HG03108 (cell line): ENCODE data around the gene OR7G3.

Experiments
- ATAC-seq: cut with Tn5 transposase; IDR thresholded peaks from one replicate; pipeline ENCODE4 v1.9.1; 2021; ENCODE audit warnings: moderate library complexity; ENCODE audit not compliant: unreplicated experiment

OR7G3 gene

GRCh38 chr19:9126900-9127405, at the start of gene OR7G3:
TSS of gene OR7G3 (minus strand) at chr19:9126950. CDS start at chr19:9126950, 0 bp downstream.
- ATAC-seq = no peak

GRCh38 chr19:9175326-9175725, 48.6 kb upstream of the OR7G3 start:
- no peak for ATAC-seq

DNA sequence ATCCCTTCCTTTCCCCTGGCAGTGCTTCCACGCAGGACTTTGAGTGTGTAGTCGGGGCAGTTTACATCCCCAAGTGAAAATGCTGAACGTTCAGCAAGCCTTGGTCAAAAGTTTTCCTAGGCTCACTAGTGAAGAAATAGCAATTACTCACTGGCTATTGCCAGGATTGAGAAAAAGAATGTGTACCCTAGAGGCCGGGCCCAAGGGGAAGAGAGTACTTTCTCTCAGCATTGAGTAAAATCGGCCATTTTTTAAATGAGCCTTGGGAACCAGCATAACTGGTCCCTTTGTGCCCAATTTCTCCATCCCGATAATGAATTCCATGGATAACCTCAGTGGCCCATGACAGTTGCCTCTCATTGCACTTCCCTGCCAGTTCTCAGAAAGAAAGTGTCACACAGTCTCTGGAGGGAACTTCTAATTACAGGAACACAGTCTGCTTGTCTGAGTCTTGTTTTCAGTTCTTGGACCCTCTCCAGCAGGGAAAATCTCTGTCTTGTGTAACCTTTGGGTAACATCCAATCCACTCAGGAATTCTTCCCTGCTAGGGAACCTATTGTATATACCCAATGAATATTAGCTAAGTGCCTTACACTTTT, 44.7 kb upstream of the OR7G3 start:
- no peak for ATAC-seq

DNA sequence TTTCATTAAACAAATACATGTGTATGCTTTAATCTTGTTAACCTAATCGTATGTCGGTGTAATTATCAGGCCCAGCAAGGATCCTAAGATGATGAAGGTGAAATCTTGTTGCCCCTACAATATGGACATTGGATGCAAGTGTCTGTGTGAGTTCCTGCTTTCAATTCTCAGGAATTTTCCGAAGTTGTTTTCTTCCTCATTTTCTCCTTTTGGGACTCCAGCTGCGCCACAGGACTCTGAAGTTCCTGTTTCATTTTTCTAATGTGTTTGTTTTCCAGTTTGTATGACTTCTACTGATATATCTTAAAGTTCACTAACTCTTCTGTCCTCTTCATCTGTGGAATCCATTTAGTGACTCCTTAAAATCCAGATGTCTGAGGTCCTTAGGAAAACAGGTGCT, 40.1 kb upstream of the OR7G3 start:
- no peak for ATAC-seq

- ATAC-seq = no peak
Observed at GRCh38 chr19:9165261-9165660, 38.5 kb upstream of the OR7G3 start.

DNA sequence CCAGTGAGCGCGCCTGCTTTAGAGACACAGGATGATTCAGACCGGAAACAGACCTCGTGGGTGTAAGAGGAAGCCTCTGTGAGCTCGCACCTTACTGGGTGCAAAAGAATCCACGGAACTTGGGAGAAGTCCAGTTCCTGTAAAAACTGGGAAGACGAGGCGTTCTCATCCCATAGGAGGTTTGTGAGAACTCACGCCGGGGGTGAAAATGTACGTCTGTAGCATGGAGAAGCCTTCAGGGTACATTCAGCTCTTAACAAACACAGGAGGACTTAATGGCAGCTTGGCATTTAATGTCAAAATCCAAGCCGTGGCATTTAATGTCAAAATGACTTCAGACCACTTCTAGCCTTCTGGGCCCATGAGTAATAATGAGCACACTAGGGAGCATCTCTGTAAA, 34.7 kb upstream of the OR7G3 start:
- no peak for ATAC-seq

- ATAC-seq = no peak
Observed at GRCh38 chr19:9159891-9160290, 33.1 kb upstream of the OR7G3 start.

GRCh38 chr19:9156304-9156703, 29.6 kb upstream of the OR7G3 start:
- no peak for ATAC-seq

DNA sequence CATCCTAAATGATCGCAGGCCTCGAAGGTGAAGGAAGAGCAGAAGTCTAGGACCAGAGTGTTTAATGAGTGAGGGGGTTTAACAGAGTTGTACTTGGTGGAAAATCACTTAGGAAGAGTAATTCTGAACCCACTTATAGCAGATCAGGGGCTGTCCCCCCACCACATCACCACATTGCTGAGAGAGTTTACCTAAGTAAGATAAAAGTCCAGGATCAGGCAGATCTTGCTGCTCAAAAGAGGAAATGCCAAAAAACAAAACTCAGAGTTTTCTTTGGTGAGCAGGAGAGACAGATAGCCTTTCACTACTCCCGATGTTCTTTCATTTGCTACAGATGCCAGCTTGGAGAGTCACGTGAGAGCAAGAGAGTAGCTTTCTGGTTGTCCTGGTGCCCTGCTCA, 28.8 kb upstream of the OR7G3 start:
- ATAC-seq = no peak

DNA sequence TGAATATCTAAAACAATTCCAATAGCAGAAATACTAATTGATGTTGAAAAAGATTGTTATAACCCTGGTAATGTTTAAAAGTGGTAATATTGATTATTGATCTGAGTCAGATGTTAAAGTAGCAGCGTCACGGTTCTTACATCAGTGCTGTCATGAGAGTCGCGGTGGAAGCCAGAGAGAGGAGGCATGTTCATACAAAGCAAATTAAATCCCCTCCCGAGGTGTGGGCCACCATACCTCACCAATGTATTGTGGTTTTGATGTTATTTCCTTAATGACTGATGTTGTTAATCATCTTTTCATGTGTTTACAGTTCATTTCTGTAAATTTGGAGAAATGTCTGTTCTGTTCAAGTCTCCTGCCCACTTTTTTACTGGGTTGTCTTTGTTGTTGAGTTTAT, 24.6 kb upstream of the OR7G3 start:
- ATAC-seq = no peak

DNA sequence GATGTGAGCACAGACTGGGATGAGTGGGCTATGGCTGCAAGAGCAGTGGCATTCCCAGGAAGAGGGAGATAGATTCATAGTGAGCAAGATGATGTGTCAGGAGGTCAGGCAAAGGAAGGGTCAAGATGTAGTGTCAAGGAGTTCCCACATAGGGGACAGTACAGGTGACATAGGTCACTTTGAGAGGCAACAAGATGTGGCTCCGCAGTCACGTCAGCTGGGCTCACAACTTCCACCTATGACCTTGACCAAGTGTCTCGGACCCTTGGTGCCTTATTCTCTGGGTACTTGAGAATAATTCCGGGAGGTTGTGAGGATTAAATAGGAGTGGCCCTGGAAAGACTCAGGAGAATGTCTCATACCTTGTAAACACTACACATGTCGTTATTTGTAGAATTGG, 23.9 kb upstream of the OR7G3 start:
- no peak for ATAC-seq

GRCh38 chr19:9149997-9150396, 23.2 kb upstream of the OR7G3 start:
- no peak for ATAC-seq

DNA sequence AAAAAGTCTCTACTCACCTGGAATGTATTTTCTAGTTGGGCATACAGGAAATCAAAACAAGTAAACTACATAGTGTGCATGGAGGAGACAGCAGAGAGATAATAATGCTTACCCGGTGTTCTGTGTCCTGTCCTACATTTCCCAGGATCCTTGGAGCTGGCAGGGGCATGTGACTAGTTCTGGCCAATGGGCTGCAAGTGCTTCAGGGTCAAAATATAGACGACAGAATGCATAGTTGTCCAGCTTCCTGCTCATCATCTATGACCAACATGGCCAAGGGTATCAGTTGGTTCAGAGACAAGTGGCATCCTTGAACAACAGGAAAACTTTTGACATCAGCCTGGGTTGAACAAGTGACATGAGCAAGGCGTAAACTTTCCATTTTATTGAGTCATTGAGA, 21.9 kb upstream of the OR7G3 start:
- no peak for ATAC-seq

GRCh38 chr19:9146882-9147281, 20.1 kb upstream of the OR7G3 start:
- no peak for ATAC-seq

DNA sequence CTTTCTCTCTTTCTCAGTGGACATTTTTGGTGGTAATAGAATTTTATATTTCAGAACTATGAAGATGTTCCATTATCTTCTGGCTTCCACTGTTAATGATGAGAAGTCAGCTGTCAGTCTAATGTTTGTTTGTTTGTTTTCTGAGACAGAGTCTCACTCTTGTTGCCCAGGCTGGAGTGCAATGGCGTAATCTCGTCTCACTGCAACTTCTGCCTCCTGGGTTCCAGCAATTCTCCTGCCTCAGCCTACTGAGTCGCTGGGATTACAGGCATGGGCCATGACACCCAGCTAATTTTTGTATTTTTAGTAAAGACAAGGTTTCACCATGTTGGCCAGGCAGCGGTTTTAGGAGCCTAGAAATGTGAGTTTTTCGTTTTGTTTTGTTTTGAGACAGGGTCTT, 18.2 kb upstream of the OR7G3 start:
- ATAC-seq = no peak

DNA sequence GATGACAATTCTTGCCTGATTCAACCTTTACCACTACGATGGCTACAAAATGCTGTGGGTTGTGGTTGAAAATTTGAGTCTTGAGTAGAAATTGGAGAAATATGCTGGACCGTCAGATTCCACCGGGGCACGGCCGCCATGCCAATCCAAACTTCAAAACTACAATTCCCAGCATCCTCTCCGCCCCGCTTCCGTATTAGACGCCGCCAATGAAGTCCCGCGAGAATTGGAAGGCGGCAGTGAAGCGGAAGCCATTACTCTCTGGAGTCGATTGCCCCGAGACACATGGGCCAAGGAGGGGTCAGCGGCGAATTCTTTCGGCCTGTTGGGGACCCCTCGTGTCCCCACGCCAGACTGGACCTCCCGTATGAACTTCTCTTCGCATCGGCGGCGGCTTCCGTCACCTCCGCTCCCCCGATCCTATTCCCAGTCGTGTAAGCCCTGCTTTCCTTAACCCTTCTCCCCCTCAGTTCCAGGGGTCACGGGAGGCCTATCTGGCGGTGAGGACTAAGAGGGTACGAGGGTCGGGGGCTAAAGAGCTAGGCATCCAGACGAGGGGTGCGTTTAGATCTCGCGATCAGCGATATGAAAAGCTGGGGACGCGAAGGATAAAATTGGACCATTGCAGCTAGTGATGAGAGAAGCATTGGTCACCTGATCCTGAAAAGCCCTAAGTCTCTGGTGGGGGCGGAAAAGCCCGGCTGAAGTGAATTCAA, 13.6 kb upstream of the OR7G3 start, which contains the start of gene ZNF317:
Gene ZNF317, plus strand, starts transcription at position 239 of the 716 bp plus-strand sequence. CDS start 15,620 bp downstream, outside the sequence.
- ATAC-seq = peak; percentile 90

DNA sequence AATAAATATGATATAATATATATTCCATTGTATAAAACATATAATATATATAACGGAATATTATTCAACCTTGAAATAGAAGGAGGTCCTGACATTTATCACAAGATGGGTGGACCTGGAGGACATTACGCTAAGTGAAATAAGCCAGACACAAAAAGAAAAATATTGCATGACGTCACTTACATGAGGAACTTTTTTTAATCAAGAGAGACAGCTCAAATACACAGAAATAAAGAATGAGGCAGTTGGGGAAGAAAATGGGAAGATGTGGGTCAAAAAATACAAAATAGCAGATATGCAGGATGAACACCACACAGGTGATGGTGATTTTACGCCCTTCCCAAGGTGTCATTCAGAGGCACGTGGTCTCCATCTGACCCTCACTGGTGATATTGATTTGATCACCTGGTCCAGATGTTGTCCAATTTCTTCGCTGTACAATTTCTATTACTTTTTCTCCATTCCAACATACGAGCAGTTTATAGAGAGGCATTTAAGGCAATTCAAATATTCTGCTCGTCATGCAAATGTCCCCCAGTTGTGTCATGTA, 12.9 kb upstream of the OR7G3 start:
- ATAC-seq = peak; percentile 13

- no peak for ATAC-seq
Observed at GRCh38 chr19:9132422-9132821, 5.7 kb upstream of the OR7G3 start.

GRCh38 chr19:9130965-9131364, 4.2 kb upstream of the OR7G3 start:
- ATAC-seq = no peak

- no peak for ATAC-seq
Observed at GRCh38 chr19:9128171-9128570, 1.4 kb upstream of the OR7G3 start.

DNA sequence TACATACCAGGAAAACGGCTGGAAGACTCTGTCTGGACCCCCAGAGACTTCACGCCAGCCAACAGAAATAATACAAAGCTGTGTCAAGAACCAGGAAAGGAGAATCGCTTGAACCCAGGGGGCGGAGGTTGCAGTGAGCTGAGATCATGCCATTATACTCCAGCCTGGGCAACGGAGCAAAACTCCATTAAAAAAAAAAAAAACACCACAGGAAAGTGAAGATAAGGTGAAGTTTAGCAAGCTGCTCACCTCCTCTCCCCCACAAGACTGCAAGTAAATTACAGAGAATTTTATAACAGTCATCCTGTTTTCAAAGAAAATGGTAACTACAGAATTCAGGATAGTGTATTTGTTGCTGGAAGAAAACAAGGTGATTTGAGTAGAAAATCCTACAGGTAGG, 10.2 kb downstream of the OR7G3 start:
- no peak for ATAC-seq

DNA sequence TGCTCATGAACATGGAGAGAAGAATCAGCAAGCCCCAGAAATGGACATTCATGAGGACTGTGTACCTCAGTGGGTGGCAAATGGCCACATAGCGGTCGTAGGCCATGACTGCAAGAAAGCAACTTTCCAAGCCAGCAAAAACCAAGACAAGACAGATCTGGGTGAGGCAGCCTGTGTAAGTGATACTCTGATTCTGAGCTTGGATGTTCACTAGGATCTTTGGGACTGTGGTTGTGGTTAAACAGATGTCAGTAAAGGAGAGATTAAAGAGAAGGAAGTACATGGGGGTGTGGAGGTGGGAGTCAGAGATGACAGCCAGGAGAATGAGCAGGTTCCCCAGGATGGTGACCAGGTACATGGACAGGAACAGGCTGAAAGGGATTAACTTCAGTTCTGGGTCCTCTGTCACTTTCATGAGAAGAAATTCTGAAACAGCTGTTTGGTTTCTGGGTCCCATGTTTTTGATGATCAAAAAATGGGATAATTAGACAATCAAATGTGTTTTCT, 11.4 kb downstream of the OR7G3 start, which contains the start of gene OR7G1:
Gene OR7G1, minus strand, starts transcription at position 457 of the 507 bp plus-strand sequence. Its CDS starts 0 bp downstream, at position 457.
- ATAC-seq = no peak
